Dendritic cell treated with granulocyte-macrophage colony-stimulating factor and Interleukin-4, amounts not matched to agents 40 ng/mL and 50 ng/mL, for 4 days (primary cell): ENCODE measurements around the gene FAM83D.

Experiments
- H3K27ac Mint-ChIP-seq: one replicate; pipeline ENCODE4 v1.8.0; 2022; ENCODE audit warnings: mild to moderate bottlenecking, mixed read lengths
- H3K27me3 Mint-ChIP-seq: one replicate; pipeline ENCODE4 v1.8.0; 2022; ENCODE audit warnings: mild to moderate bottlenecking, mixed read lengths
- H3K36me3 Mint-ChIP-seq: one replicate; pipeline ENCODE4 v1.8.0; 2022; ENCODE audit warnings: low read depth, mixed read lengths
- H3K4me1 Mint-ChIP-seq: one replicate; pipeline ENCODE4 v1.8.0; 2022; ENCODE audit warnings: low read depth, mixed read lengths
- H3K4me3 Mint-ChIP-seq: one replicate; pipeline ENCODE4 v1.8.0; 2022; ENCODE audit warnings: mild to moderate bottlenecking, moderate library complexity, mixed read lengths
- H3K9me3 Mint-ChIP-seq: one replicate; pipeline ENCODE4 v1.8.0; 2022; ENCODE audit warnings: mixed read lengths
- intact Hi-C: fragments of 100-400 bp; cut with micrococcal nuclease; formaldehyde crosslinking; loops from one replicate; pipeline ENCODE4 v1.15.0; 2022

Gene FAM83D, protein sequence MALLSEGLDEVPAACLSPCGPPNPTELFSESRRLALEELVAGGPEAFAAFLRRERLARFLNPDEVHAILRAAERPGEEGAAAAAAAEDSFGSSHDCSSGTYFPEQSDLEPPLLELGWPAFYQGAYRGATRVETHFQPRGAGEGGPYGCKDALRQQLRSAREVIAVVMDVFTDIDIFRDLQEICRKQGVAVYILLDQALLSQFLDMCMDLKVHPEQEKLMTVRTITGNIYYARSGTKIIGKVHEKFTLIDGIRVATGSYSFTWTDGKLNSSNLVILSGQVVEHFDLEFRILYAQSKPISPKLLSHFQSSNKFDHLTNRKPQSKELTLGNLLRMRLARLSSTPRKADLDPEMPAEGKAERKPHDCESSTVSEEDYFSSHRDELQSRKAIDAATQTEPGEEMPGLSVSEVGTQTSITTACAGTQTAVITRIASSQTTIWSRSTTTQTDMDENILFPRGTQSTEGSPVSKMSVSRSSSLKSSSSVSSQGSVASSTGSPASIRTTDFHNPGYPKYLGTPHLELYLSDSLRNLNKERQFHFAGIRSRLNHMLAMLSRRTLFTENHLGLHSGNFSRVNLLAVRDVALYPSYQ

DNA sequence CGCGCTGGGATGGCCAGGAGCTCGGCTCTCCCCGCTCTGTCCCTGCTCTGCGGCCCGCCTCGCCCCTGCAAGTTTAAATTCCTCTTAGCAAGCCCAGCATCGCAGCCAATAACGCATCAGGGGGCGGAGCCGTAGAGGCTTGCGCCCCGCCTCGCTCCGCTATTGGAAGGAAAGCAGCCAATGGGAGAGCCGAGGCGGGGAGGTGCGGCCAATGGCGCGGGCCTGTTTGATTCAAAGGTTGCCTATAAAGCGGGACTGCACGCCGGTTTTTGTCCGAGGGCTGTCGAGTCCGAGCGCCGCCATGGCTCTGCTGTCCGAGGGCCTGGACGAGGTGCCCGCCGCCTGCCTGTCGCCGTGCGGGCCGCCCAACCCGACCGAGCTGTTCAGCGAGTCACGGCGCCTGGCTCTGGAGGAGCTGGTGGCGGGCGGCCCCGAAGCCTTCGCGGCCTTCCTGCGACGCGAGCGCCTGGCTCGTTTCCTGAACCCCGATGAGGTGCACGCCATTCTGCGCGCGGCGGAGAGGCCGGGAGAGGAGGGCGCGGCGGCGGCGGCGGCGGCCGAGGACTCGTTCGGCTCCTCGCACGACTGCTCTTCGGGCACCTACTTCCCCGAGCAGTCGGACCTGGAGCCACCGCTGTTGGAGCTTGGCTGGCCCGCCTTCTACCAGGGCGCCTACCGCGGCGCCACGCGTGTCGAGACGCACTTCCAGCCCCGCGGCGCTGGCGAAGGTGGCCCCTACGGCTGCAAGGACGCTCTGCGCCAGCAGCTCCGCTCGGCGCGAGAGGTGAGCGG, at the start of gene FAM83D:
TSS of gene FAM83D (plus strand) at position 276 of the 792 bp plus-strand sequence. CDS start at position 302, 26 bp downstream.
- Mint-ChIP-seq H3K4me1 (peaks cover 22% of the 10 kb centered on the region), H3K27ac (peak within 1 kb of the TSS; percentile 61), H3K36me3 (no peaks in the 10 kb centered on the region), H3K27me3 (no peaks in the 10 kb centered on the region), H3K9me3 (no peaks in the 10 kb centered on the region), H3K4me3 (peak within 1 kb of the TSS; percentile 78)
- intact Hi-C loops, result loop anchor here (1.0 to 2.0 kb wide), 2 partner anchors 36 to 122 kb away; partner anchors contain the start of gene DHX35

DNA sequence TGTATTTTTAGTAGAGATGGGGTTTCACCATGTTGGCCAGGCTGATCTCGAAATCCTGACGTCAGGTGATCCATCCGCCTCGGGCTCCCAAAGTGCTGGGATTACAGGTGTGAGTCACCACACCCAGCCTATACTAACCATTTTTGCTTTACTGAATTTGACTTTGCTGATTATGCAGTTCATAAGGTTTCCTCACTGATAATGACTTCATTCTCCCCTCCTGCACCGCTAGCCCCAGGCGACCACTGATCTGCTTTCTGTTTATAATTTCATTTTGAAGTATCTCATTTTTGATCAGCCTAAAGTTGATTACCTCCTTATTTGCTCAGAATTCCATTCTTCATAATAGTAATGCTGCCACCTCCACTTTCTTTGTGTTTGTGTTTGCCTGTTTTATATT, 48.7 kb upstream of the FAM83D start:
- intact Hi-C loops, result no loop called here
- Mint-ChIP-seq H3K4me1 (peaks cover 15% of the 10 kb centered on the region), H3K9me3 (no peaks in the 10 kb centered on the region), H3K27ac (no peak overlapping the region), H3K27me3 (peaks cover 12% of the 10 kb centered on the region), H3K36me3 (no peaks in the 10 kb centered on the region), H3K4me3 (no peak overlapping the region)

DNA sequence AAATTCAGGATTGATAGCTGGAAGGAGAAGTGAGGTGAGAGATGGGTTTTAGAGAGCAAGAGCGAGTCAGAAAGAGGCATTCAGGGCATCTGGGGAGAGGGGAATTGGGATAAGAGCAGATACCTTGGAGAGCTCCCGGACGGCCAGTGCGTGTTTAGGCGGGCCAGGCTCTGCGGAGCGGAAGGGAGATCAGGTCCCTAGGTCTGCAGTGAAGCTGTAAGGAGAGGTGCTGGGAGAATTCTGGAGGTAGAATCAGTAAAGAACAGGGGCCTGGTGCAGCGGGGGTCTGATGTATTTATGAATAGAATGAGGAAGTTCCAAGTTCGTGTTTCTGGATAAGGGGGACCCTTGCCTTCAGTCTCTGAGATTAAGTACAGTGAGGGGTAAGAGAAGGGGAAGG, 47.4 kb upstream of the FAM83D start:
- intact Hi-C loops, result no loop called here
- Mint-ChIP-seq H3K27me3 (peaks cover 12% of the 10 kb centered on the region), H3K27ac (no peak overlapping the region), H3K4me3 (no peak overlapping the region), H3K9me3 (no peaks in the 10 kb centered on the region), H3K36me3 (no peaks in the 10 kb centered on the region), H3K4me1 (peaks cover 15% of the 10 kb centered on the region)

DNA sequence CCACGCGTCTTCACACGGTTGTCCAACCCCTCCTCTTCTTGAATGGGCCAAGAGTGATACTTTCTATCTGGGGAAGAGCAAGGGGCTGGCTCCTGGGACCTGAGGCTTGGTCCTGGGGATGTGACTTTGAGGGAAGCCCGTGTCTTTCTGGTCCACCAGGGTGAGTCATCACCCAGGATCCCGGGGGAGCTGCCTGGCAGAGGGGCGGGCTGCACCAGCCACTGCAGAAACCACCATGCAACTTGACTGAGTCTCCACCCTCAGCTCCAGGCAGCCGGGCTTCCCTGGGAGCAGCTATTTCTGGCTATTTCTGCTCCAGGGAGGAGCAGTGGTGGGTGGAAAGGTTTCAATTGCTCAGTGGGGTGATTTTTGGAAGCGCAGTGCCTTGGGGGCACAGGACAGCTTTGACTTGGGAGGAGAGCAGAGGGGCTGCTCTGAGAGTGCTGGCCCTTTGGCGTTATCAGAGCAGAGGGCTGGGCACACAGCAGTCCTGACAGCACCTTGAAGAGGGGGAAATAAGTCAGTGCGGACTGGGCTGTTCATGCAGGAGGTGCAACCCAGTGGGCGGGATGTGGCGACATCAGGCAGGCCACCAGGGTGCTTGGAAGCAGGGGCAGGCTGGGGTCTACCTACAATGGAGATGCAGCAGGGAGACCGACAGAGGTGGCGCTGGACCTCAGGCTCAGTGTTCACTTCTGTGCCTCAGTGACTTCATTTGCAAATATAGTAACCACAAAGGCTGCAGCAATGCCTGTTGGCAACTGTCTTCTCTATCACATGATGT, 45.1 kb upstream of the FAM83D start:
- H3K4me3 Mint-ChIP-seq, result no peak overlapping the region
- H3K27ac Mint-ChIP-seq, result no peak overlapping the region

DNA sequence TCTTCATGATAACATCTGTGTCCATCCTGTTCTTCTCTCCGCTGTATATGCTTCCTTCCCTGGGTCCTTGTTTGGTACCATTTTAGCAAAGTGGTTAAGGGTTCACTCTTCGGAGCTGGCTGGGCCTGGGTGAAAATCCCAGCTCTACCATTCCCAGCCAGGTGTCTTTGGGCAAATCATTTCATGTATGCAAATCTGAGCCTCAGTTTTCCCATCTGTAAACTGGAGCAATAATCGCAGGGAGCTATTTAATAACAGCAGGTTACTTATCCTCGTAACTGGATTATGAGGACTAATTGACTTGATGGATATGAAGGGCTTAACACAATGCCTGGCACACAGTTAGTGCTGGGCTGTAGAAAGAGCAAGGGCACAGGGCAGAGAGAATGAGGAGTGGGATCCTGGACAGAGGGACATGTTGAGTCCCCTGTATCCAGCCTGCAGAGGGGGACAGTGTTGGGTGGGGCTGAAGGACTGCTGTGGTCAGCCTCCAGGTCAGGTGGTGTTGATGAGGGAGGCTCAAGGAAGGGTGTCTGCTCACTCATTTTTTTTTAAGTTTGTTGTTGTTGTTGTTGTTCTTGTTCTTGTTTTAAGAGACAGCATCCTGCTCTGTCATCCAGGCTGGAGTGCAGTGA, 44.3 kb upstream of the FAM83D start:
- intact Hi-C loops, result no loop called here
- Mint-ChIP-seq H3K36me3 (no peaks in the 10 kb centered on the region), H3K9me3 (no peaks in the 10 kb centered on the region), H3K4me1 (peaks cover 5% of the 10 kb centered on the region), H3K27me3 (peaks cover 5% of the 10 kb centered on the region), H3K4me3 (no peak overlapping the region), H3K27ac (no peak overlapping the region)

More for the DNA sequence above, 45.1 kb upstream of the FAM83D start:
- H3K27me3 Mint-ChIP-seq, result peaks cover 5% of the 10 kb centered on the region
- H3K9me3 Mint-ChIP-seq, result no peaks in the 10 kb centered on the region
- intact Hi-C loops, result no loop called here
- no peaks in the 10 kb centered on the region for H3K36me3 Mint-ChIP-seq
- H3K4me1 Mint-ChIP-seq, result peaks cover 5% of the 10 kb centered on the region

DNA sequence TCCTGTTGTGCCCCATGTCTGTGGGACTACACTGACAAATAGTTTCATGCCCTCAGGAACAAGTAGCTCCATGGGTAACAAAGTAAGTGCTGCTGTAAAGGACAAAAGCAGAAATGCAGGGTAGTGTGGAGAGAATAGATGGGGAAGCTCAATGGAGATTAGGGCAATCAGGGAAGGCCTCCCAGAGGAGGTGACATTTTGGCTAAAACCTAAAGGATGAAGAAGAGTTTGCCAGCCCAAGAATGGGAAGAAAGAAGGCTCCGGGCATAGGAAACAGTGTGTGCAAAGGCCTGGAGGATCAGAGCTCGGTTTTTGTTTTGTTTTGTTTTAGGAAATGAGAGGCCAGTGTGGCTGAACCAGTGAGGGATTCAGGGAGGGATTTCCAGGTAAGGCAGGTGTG, 43.6 kb upstream of the FAM83D start:
- H3K36me3 Mint-ChIP-seq, result no peaks in the 10 kb centered on the region
- peaks cover 5% of the 10 kb centered on the region for H3K27me3 Mint-ChIP-seq
- intact Hi-C loops, result no loop called here
- H3K4me3 Mint-ChIP-seq, result no peak overlapping the region
- no peaks in the 10 kb centered on the region for H3K9me3 Mint-ChIP-seq
- H3K4me1 Mint-ChIP-seq, result peaks cover 5% of the 10 kb centered on the region
- H3K27ac Mint-ChIP-seq, result no peak overlapping the region

DNA sequence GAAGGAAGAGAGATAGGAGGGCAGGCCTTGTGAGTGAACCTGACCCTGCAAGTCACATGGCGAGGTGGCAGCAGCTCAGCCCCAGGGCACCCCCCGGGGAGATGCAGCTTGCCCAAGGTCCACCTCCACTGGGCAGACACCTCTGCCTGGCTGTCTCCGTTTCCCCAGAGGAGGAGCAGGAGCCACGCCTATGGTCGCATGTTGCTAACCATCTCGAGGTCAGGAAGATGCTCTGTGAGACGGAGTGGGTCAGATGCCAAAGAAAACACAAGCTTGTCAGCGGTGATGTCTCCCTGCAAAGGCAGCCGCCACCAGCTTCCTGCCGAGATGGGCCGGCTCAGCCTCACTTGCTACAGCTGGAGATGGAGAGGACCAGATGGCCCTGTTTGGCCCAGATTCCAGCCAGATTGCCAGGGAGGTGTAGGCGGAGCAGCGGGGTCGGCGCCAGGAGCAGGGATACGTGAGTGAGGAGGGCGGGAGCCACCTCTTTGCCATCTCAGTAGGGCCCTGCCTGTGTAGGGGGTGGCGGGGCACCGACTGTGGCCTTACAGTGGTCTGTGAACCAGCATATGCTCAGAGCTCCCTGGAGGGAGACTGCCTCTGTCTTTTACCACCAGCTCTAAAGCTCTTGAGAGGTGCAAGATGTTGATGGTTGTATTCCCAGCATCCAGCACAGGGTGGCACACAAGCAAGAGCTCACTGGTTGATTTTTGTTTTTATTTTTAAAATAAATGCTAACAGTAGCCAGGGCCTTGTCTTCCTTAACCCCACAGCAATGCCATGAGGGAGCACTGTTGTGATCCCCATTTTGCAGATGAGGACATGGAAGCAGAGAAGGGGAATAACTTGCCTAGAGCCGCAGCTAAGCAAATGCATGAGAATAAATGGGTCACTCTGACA, 42.9 kb upstream of the FAM83D start:
- intact Hi-C loops, result no loop called here
- H3K27ac Mint-ChIP-seq, result no peak overlapping the region
- no peak overlapping the region for H3K4me3 Mint-ChIP-seq
- no peaks in the 10 kb centered on the region for H3K36me3 Mint-ChIP-seq
- H3K27me3 Mint-ChIP-seq, result peaks cover 5% of the 10 kb centered on the region
- H3K9me3 Mint-ChIP-seq, result no peaks in the 10 kb centered on the region
- H3K4me1 Mint-ChIP-seq, result peaks cover 5% of the 10 kb centered on the region

DNA sequence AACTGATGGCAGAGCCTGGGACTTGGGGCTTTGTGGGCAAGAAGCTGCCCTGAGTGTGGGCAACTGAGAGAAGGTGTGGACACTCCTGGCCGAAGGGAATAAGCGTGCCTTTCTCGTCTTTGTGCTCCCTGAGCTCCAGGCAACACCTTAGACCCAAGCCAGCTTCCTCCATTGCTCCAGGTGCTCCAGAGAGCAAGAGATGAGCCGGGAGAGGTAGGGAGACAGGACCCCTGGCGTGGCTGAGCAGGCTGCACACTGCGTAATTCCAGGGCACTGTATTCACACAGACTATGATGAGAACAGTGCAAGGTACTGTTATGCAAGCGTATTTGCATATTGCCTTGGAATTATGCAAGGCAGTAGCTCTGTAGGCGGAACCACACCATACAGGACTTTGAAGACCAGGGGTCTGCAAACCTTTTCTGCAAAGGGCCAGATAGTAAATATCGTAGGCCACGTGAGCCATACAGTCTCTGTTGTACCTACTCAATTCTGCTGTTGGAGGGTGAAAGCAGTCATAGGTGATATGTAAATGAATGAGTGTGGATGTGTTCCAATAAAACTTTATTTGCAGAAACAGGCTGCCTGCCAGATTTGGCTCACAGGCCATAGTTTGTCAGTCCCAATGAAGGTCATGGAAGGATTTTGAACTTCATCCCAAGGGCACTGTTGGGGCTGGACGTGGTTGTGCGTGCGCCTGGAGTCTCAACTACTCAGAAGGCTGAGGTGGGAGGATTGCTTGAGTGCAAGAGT, 42.1 kb upstream of the FAM83D start:
- no peak overlapping the region for H3K4me3 Mint-ChIP-seq
- H3K36me3 Mint-ChIP-seq, result no peaks in the 10 kb centered on the region
- H3K4me1 Mint-ChIP-seq, result no peaks in the 10 kb centered on the region
- H3K27me3 Mint-ChIP-seq, result no peaks in the 10 kb centered on the region
- H3K9me3 Mint-ChIP-seq, result no peaks in the 10 kb centered on the region
- H3K27ac Mint-ChIP-seq, result no peak overlapping the region
- intact Hi-C loops, result no loop called here

DNA sequence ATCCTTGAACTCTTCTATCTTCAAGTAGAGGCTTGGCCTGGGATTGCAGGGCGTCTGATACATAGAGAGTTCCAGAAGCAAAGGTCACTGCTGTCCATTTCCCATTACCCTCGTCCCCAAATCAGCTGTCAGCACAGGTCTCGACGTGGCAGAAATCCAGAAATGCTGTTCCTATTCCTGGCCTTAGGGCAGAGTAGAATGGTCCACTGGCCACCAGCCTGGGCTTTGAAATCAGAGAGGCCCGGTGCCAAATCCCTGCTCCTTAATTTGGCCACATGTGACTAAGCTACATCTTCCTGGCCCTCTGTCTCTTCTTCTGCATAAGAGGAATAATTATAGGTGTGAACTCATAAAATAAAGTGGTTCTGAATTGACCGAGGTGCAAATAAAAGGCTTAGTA, 40.9 kb upstream of the FAM83D start:
- Mint-ChIP-seq H3K36me3 (no peaks in the 10 kb centered on the region), H3K9me3 (no peaks in the 10 kb centered on the region), H3K4me1 (no peaks in the 10 kb centered on the region), H3K4me3 (no peak overlapping the region), H3K27me3 (no peaks in the 10 kb centered on the region), H3K27ac (no peak overlapping the region)
- intact Hi-C loops, result no loop called here

DNA sequence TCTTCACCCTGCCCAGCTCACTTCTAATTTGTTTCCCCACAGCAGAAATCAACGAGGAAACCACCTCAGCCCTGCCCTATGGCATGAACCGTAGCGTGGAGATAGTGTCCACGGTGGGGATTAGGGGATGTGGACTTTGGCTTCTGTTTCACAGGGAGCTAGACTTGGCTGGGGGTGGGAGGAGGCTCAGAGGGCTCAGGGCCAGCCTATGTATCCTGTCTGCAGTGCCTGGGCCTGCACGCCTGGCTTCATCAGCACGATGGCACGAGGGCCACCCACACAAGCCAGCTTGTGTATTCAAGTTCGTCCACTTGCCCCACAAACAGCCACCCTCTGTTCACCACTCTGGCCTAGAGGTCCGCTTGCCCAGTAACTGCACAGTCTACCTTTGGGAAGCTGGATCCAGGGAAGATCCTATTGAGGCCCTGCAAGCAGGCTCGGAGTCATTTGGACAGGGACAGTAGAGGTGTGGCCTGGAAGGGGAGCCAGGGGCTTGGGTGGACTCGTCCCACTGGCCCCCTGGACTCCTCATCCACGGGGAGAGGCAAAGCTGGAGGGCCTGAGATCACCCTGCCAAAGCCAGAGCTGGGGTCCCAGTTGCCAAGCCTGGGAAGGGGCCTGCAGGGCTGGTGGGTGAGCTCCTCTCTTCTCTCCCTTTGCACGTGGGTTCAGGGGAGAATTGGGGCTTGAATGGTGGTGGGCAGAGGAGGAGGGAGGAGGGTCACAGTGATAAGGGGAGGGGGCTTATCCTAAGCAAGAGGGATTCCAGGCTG, 38.0 kb upstream of the FAM83D start:
- Mint-ChIP-seq H3K9me3 (peaks cover 8% of the 10 kb centered on the region), H3K27ac (no peak overlapping the region), H3K4me3 (no peak overlapping the region), H3K27me3 (peaks cover 1% of the 10 kb centered on the region), H3K36me3 (no peaks in the 10 kb centered on the region), H3K4me1 (peaks cover 8% of the 10 kb centered on the region)
- intact Hi-C loops, result no loop called here

DNA sequence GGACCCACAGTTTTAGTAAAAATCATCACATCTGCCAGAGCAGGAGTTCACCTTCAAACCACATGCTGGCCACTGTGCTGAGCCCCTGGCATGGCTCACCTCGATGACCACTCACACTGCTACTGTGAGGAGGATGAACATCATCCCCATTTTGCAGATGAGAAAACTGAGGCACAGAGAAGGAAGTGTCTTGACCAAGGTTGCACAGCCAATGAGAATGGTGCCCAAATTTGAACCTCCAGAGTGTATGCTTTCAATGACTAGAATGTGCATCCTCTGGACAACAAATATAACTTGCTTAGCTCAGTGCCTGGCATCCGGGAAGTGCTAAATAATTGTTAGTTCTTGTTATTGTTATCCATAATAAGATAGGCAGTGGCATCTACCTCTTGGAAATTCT, 37.2 kb upstream of the FAM83D start:
- intact Hi-C loops, result no loop called here
- Mint-ChIP-seq H3K4me1 (peaks cover 14% of the 10 kb centered on the region), H3K36me3 (no peaks in the 10 kb centered on the region)

More for the DNA sequence above, 37.2 kb upstream of the FAM83D start:
- Mint-ChIP-seq H3K9me3 (peaks cover 8% of the 10 kb centered on the region), H3K4me3 (no peak overlapping the region), H3K27me3 (peaks cover 2% of the 10 kb centered on the region), H3K27ac (no peak overlapping the region)
